SKM-1 (cell line): Measurements from ENCODE around the gene FAM98C.
"Not testable (repeated sequence)": the region's sequence is repeated elsewhere in the genome, so short reads cannot be mapped to it uniquely, and the experiment has no call there.

Source experiments
- DNase-seq: peaks from one replicate; lab custom pipeline; 2025; ENCODE audit not compliant: unreplicated experiment; lab: John Stamatoyannopoulos, UW

Gene FAM98C

DNA sequence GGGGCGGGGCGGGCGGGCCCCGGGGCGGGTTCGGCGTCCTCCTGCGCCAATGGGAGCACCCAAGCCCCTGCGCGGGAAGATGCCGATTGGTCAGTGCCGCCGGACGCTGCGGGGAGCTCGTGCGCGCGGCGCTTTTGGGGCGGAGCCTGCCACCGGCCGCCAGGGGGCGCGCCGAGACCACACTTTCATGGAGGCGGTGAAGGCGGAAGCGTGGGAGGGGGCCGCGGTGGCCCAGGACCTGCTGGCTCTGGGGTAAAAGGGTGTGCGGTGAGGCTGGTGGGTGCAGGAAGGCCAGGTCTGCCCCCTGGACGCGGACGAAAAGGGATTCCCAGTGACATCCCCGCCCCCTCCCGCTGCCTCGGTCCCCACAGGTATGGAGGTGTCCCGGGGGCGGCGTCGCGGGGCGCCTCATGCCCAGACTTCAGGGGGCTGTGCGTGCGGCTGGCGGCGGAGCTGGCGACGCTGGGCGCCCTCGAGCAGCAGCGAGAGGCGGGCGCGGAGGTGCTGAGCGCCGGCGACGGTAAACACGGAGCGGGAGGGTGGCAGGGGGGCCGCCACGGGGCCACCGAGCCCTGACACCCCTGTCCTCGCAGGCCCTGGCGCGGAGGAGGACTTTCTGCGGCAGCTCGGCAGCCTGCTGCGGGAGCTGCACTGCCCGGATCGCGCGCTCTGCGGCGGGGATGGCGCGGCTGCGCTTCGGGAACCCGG is at the start of gene FAM98C:
FAM98C (plus strand) TSS at position 127 of the 708 bp plus-strand sequence; CDS start at position 188, 61 bp downstream.
- DNase-seq = peak; percentile 73

DNA sequence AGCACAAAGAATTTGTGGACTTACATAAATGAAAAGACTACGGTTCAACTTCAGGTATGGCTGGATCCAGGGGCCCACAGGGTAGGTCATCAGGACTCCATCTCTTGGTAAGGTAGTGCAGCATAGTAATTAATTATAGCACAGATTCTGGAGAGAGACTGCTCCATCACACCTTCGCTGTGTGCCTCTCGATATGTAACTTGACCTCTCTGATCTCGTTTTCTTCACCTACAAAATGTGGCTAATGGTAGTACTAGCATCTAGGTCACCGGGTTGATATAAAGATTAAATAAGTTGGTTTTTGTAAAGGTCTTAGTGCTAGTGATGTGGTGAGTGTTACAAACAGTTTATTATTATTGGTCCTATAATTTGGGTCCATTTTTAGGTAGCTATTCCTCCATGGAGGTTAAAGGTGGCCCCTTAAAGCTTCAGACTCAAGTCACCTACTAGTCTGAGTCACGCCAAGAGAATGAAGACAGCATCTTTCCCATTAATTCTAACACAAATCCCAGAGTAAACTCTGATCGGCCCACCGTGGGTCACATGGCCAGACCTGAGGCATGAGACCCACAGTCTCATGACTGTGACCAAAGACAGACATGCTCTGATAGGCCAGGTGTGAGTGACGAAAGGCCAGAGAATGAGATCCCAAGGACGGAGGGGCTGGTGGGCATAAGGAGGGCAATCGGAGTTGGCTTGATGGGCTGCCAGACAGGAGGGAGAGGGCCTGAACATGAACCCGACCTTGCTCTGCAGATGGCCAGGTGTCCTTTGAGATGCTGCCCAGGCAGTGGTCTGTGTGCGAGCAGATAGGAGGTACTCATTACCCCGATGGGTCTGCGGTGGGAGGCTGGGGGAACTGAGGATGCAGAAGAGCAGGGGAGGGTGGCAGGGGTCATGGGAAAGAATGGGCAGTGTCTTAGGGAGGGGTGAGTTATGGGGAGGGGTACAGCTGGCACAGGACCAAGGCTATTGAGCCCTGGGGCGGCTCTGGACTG is 46.9 kb upstream of the FAM98C start:
- no peak for DNase-seq

DNA sequence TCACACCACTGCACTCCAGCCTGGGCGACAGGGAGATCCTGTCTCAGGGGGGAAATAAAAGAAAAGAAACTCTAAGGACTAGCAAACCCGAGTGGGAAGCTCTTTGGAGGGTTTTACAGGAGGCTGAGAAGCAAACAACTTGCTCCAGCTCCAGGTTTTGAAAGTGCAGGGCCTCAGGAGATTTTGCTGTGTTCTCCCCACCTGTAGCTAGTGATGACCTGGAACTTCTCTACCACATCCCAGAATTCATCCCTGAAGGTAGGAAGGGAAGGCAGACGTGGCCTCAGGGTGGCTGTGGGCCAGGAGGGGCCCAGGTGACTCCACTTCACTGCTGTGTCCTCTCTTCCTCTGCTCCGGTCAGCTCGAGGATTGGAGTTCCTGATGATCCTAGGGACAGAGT is 44.8 kb upstream of the FAM98C start:
- DNase-seq = no peak

DNA sequence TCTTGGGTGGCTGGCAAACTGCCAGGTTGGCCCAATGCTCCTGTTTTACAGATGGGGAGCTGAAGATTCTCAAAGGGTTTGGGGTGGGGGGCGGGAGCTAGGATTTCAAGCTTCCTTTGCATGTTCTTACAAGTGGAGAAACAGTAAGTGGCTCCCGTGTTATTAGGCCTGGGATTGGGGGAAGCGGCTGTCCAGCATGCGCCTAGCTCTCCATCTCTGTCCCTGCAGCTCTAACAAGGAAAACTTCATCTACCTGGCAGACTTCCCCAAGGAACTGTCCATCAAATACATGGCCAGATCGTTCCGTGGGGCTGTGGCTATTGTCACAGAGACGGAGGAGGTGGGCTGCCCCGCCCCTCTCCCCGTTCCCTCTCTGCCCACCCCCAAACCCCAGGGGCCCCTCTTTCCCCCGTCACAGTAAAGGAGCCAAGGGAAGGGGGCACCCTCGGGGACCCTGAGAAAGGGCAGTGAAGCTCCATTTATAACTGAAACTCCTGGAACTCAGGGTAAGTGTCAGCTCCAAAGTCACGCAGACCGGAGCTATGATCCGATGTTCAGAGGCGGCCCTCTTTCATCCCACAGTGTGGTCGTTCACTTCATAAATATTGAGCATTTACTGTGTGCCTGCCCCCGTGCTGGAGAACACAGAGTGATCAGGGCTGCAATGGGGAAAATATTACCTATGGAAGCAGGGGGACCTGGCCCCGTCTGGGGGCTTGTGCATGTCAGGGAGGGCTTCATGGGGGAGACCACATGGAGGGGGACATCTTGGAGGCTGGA is 43.5 kb upstream of the FAM98C start:
- DNase-seq = no peak

DNA sequence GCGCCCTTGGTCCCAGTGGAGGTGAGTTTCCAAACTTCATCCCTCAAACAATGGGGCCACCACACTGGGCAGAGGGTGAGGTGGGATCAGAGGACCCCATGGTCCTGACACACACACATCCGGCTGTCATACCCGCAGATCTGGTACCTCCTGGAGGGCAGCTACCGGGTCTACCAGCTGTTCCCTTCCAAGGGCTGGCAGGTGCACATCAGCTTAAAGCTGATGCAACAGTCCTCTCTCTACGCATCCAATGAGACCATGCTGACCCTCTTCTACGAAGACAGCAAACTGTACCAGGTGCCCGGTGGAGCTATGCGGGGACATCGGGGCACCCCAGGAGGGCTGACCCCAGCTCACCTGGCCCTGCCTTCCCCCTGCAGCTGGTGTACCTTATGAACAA is 42.5 kb upstream of the FAM98C start:
- no peak for DNase-seq

DNA sequence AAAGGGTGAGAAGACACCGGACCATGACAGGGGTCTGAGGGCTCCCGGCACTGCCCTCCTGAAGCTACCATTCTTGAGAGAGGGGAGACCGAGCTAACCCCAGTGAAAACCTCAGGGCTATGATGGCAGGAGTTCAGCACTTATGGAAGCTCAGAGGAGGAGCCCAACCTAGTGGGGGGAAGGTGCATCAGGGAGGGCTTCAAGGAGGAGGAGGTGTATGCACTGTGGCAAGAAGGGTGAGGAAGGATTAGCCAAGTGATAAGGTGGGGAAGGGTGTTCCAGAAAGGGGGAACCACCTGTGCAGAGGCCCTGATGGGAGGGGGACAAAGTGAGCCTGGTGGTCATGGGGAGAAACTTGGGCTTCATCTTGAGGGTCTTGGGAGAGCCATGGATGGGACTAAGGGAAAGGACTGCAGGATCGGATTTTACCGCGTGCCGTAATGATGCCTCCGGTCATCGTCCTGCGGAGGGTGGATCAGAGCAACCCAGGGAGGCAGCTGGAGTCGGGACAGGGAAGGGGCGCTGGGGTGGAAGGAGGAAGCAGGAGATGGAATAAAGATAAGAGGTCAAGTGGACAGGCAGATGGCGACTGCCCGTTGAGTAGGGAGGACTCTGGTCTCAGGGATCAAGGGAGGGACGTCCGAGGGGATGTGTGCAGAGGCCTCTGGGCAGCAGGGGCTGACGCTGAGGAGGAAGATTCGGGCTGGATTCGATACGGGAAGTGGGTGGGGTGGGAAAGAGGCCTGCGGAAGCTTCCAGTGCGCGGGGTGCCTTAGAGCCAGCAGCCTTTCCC is 41.9 kb upstream of the FAM98C start:
- DNase-seq = no peak

DNA sequence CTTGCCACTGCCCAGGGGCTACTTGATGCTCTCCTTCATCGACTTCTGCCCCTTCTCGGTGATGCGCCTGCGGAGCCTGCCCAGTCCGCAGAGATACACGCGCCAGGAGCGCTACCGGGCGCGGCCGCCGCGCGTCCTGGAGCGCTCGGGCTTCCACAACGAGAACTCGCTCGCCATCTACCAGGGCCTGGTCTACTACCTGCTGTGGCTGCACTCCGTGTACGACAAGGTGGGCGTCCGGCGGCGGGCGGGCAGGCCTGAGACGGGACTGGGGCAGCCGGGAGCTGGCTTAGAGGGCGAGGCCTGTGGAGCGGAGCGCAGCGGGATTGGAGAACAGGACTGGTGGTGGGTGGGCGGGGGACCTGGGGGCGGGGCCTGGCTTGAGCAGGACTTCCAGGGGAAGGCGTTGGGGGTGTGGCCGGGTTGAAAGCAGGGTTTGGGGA is 41.2 kb upstream of the FAM98C start:
- DNase-seq = no peak

DNA sequence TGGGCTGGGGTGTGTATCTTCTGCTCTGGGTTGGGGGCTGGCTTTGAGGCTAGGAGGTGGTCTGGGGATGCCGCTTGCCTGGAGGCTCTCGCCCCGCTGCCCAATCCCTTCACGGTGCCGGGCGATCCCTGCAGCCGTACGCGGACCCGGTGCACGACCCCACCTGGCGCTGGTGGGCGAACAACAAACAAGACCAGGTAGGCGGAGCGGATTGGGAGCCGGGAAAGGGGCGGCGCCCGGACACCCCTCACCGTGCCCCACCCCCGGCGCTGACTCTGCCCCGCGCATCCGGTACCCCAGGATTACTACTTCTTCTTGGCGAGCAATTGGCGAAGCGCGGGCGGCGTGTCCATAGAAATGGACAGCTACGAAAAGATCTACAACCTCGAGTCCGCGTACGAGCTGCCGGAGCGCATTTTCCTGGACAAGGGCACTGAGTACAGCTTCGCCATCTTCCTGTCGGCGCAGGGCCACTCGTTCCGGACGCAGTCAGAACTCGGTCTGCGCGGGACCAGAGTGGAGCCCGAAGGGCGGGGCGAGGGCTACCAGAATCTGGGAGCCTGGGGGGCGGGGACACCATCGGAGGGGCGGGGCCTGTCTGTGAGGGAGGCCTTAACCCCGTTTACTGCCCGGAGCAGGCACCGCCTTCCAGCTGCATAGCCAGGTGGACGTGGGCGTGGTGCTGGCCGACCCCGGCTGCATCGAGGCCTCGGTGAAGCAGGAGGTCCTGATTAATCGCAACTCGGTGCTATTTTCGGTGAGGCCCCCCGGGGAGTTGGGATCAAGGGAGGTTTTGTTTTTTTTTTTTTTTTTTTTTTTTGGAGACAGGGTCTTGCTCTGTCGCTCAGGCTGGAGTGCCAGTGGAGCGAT is 40.6 kb upstream of the FAM98C start:
- DNase-seq = no peak

DNA sequence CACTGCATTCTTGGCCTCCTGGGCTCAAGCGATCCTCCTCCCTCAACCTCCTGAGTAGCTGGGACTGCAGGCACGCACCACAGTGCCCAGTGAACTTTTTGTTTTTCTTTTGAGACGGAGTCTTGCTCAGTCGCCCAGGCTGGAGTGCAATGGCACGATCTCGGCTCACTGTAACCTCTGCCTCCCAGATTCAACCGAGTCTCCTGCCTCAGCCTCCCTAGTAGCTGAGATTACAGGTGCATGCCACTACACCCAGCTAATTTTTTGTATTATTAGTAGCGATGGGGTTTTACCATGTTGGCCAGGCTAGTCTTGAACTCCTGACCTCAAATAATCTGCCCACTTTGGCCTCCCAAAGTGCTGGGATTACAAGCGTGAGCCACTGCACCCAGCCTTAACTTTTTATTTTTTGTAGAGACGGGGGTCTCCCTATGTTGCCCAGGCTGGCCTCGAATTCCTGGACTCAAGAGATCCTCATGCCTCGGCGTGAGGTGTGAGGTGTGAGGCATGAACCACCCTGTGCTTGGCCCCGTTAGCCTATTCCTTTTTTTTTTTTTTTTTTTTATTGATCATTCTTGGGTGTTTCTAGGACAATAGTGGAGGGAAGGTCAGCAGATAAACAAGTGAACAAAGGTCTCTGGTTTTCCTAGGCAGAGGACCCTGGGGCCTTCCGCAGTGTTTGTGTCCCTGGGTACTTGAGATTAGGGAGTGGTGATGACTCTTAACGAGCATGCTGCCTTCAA is 39.8 kb upstream of the FAM98C start:
- DNase-seq = not testable (repeated sequence)

DNA sequence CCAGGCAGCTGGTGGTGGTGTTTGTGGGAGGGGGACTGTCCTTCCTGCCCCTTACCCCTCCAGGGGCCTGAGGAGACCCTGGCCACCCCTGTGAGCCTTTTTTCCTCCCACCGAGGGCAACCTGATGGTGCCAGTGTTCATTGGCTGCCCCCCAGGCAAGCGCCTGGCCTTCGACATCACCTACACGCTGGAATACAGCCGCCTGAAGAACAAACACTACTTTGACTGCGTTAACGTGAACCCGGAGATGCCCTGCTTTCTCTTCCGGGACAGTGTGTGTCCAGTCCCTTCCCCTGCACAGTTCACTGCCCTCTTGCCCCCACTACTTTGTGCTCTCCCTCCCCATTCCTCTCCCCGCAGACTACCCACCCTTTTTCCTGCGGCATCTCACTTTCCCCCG is 35.9 kb upstream of the FAM98C start:
- no peak for DNase-seq

DNA sequence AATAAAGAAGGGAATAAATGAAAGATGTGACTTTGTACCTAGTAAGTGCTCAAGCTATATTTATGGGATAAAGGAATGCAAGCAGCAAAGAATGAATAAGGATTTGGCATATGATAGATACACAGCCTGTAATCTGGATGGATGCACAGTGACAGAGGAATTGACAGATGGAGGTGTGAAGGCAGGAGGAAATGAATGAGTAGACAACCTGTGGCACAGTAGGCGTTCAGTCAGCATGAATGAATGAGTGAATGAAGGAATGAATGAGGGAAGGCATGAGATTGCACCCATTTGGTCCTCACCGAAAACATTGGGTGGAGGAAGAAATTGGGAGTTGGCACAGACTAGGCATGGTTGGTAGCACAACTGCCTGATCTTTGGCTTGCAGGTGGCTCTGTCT is 33.3 kb upstream of the FAM98C start:
- no peak for DNase-seq

DNA sequence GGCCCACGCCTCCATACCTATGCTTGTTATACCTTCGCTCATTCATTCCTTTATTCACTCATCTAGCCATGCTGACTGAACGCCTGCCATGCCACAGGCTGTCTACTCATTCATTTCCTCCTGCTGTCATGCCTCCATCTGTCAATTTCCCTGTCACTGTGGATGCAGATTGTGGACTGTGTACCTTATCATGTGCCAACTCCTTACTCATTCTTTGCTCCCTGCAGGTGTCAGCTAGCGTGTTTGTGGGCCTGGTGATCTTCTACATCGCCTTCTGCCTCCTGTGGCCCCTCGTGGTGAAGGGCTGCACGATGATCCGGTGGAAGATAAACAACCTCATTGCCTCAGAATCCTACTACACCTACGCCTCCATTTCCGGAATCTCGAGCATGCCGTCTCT is 32.6 kb upstream of the FAM98C start:
- DNase-seq = no peak

DNA sequence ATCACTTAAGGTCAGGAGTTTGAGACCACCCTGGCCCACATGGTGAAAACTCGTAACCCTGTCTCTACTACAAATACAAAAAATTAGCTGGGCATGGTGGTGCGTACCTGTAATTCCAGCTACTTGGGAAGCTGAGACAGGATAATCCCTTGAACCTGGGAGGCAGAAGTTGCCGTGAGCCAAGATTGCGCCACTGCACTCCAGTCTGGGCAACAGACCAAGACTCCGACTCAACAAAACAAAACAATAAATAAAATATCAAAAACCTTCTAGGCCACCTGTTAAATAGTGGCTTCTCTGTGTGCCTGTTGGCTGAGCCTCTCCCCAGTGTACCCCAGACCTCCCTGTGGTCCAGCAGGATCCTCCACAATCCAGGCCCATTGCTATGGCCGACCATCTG is 31.8 kb upstream of the FAM98C start:
- no peak for DNase-seq

DNA sequence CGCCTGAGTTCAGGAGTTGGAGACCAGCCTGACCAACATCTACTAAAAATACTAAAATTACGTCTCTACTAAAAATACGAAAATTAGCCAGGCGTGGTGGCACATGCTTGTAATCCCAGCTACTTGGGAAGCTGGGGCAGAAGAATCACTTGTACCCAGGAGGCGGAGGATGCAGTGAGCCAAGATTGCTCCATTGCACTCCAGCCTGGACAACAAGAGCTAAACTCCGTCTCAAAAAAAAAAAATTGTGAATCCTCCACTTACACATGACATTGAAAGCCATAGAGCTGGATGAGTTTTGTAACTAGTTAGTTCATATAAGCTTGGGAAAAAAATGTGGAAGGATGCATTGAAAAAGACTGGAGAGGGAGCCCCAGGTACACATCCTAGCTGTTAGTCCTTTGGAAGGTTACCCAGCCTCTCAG is 29.0 kb upstream of the FAM98C start:
- no peak for DNase-seq

DNA sequence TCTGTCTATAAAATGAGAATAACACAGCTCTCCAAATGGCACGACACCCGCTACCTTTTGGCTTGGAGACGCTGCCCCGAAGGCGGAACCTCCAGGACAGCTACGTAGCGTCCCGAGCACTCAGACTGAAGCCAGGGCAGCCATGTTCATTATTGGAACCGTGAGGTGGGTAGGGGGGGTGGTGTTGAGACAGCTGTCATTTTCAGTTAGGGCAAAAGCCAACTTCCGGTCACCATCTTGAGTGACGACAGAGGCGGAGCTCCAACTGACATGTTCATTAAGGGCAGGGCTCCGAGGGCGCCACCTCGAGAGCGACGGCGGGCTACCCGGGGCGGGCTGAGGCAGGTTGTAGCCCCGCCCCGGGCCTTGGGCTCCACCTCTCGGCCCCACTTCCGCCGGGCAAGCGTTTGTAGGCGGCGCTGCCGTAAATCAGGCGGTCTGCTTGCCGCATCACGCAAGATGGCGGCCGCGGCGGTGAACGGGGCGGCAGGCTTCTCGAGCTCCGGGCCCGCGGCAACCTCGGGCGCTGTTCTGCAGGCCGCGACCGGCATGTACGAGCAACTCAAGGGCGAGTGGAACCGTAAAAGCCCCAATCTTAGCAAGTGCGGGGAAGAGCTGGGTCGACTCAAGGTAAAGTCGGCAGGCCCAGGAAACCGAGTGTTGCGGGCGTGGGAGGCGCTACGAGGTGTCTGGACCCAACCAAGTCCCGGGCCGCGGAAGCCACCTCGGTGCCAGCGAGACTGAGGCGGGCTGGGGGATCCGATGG is 28.4 kb upstream of the FAM98C start, which contains the start of gene PSMD8:
PSMD8 (plus strand) TSS at position 240 of the 766 bp plus-strand sequence; CDS start at position 271, 31 bp downstream.
- DNase-seq = peak; percentile 98

DNA sequence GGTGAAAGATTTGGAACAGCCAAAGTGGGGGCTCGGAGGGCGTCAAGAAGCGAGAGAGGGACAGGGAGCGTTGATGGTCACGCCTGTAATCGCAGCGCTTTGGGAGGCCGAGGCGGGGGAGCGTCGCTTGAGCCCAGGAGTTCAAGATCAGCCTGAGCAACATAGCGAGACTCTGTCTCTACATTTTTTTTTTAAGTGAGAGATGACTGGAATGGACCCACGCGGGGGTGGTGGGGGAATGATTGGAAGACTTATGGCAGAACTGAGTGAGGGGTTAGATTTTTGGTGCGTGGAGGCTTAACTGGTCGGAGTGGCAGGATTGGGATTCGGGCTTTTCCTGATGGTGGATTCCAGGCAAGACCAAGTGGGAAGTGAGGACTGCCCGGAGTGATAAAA is 27.8 kb upstream of the FAM98C start:
- DNase-seq = no peak

DNA sequence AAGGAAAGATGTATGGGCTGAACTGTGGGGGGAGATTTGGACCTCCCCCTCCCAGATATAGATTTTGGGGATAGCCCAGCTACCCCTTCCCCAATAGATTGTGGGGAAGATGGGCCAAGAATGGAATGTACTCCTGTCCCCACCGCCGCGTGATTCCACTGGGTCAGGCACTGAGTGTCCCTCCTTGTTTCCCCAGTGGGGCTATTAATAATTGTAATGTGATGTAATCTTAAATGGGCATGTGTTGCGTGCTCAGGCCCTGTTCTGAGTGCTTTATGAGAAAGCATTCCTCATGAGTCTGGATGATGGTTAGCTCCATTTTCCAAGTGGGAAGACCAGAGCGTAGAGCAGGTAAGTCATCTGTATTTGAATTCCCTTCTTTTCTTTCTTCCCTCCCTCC is 27.1 kb upstream of the FAM98C start:
- DNase-seq = no peak

DNA sequence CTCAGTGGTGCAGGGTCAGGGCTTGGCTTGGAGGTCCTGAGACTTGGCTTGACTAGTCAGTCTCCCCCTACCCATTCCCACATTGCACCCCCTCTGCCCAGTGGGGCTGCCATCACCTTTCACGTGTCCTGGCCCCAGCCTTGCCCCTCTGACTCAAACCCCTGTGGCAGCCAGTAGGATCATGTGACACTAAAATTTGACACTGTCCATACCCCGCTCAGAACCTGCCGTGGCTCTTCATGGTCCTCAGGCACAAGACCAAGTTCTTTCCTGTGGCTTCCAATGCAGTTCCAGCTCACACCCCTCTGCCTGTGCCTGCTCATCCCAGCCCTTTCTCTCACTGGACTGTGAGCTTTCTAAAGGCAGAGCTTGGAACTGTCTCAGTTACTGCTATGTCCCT is 26.3 kb upstream of the FAM98C start:
- DNase-seq = no peak
